ENCODE data around the gene N4BP2. TPM values are rescaled to one million over a fixed set of nuclear protein-coding genes. Genes with fewer than 3 reads are reported as not detected.

Gene N4BP2
- total RNA-seq, 1 experiment from 2014 or later: 7.0 TPM

DNA sequence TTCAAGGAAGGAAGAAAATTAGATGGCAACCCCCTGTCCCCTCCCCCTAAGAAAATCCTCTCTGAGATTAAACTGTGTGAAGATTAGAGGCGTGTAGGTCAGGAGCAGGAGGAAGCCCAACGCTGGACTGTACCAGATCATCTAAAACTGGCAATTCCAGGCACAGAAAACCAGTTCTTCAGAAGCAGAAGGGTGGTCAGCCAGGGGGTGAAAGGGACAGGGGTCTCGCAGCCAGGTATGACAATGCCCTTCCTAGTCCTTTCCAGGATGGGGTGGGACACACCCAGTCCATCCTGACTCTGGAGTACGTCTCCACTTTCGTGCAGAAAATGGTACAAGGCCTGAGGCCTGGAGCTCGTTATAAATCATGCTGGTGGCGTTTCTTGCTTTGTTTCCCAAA, 136.9 kb downstream of the N4BP2 start:
- H3K27ac ChIP-seq: no peak overlapping the region
- H3K4me3 ChIP-seq: no peak overlapping the region
- H3K4me1 ChIP-seq (replicated peaks): no peaks in the 10 kb centered on the region
- H3K27me3 ChIP-seq (replicated peaks): no peaks in the 10 kb centered on the region
- no peaks in the 10 kb centered on the region for H3K9me3 ChIP-seq (replicated peaks)
- DNase-seq (ENCODE audit: low read depth in 1 of 2, low spot score in 2 of 2): no peak
- no peaks in the 10 kb centered on the region for H3K36me3 ChIP-seq

GRCh38 chr4:40194602-40195161, 138.0 kb downstream of the N4BP2 start:
- H3K4me3 ChIP-seq: no peak overlapping the region
- no peak for DNase-seq (ENCODE audit: low read depth in 1 of 2, low spot score in 2 of 2)
- H3K27me3 ChIP-seq (replicated peaks): no peaks in the 10 kb centered on the region
- H3K4me1 ChIP-seq (replicated peaks): no peaks in the 10 kb centered on the region
- H3K9me3 ChIP-seq (replicated peaks): no peaks in the 10 kb centered on the region
- no peak overlapping the region for H3K27ac ChIP-seq
- H3K36me3 ChIP-seq: no peaks in the 10 kb centered on the region

DNA sequence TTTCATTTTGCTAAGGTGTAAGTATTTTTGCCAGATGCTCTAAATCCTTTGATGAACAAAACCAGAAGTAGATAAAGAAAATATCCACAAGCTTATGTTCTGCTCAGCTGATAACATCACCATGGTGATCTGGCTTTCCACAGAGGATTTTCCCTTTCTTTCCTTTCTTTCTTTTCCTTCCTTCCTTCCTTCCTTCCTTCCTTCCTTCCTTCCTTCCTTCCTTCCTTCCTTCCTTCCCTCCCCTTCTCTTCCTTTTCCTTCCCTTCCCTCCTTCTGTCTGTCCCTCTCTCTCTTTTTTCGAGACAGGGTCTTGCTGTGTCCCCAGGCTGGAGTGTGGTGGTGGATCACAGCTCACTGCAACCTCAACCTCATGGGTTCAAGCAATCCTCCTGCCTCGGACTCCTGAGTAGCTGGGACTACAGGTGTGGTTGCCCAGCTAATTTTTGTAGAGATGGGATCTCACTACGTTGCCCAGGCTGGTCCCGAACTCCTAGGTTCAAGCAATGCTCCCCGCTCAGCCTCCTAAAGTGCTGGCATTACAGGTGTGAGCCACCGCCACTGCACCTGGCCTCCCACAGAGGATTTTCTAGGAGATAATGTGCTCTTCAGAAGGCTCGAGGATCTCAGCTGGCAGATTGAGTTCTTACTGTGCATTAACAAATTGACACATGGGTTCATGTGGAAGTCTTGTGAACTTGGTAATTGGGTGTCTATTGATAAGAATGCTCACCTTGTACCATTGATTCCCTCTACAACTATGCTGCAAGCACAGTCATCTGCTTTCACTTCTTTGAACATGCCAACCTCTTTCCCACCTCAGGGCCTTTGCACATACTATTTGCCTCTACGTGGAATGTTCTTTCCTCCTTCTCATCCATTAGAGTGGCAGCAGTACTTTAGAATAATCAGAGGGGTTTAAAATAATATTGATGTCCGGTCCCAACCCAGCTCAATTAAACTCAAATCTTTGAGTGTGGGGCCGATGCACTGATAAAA, 138.8 kb downstream of the N4BP2 start:
- Histone ChIP-seq H3K4me1 (replicated peaks) (no peaks in the 10 kb centered on the region), H3K4me3 (no peak overlapping the region), H3K27ac (no peak overlapping the region), H3K36me3 (no peaks in the 10 kb centered on the region), H3K9me3 (replicated peaks) (no peaks in the 10 kb centered on the region), H3K27me3 (replicated peaks) (no peaks in the 10 kb centered on the region)
- no peak for DNase-seq (ENCODE audit: low read depth in 1 of 2, low spot score in 2 of 2)

GRCh38 chr4:40196272-40196671, 139.6 kb downstream of the N4BP2 start:
- no peak for DNase-seq (ENCODE audit: low read depth in 1 of 2, low spot score in 2 of 2)
- Histone ChIP-seq H3K27me3 (replicated peaks) (no peaks in the 10 kb centered on the region), H3K9me3 (replicated peaks) (no peaks in the 10 kb centered on the region), H3K4me3 (no peak overlapping the region), H3K27ac (no peak overlapping the region), H3K36me3 (no peaks in the 10 kb centered on the region), H3K4me1 (replicated peaks) (0 out of 2 replicates have a peak, but pooled peaks cover 5% of the 10 kb centered on the region)

DNA sequence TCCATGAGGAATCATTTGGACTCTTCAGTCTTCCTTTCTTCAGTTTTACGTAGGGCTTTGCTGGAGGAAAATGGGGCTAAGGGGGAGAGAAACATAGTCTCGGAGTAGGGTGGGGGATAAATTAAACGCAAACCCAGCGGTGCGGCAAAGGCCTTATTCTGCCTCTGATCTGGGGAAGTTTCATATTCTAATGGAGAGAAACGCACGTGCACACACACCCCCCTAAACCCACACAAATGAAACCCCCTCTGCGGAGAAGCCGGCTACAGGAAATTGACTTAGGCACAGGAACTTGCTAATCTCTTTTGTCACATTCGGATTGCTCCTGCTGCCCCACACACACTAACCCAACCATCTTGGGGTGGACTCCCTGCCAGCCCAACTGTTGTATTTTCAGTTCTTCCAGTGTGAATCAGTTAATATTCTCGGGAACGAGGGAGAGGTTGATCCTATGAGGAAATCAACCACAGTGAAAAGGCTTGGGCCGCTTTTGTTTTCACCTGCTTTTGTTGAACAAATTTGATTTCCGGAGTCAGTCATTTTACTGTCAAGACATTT, 140.2 kb downstream of the N4BP2 start, which contains the start of gene RHOH:
Gene RHOH, plus strand, starts transcription at position 308 of the 558 bp plus-strand sequence. CDS start 46,356 bp downstream, outside the sequence.
- H3K27ac ChIP-seq: no peak within 1 kb of the TSS
- H3K9me3 ChIP-seq (replicated peaks): no peaks in the 10 kb centered on the region
- H3K4me3 ChIP-seq: no peak within 1 kb of the TSS
- H3K36me3 ChIP-seq: no peaks in the 10 kb centered on the region
- no peak for DNase-seq (ENCODE audit: low read depth in 1 of 2, low spot score in 2 of 2)
- 0 out of 2 replicates have a peak, but pooled peaks cover 5% of the 10 kb centered on the region for H3K4me1 ChIP-seq (replicated peaks)
- no peaks in the 10 kb centered on the region for H3K27me3 ChIP-seq (replicated peaks)

DNA sequence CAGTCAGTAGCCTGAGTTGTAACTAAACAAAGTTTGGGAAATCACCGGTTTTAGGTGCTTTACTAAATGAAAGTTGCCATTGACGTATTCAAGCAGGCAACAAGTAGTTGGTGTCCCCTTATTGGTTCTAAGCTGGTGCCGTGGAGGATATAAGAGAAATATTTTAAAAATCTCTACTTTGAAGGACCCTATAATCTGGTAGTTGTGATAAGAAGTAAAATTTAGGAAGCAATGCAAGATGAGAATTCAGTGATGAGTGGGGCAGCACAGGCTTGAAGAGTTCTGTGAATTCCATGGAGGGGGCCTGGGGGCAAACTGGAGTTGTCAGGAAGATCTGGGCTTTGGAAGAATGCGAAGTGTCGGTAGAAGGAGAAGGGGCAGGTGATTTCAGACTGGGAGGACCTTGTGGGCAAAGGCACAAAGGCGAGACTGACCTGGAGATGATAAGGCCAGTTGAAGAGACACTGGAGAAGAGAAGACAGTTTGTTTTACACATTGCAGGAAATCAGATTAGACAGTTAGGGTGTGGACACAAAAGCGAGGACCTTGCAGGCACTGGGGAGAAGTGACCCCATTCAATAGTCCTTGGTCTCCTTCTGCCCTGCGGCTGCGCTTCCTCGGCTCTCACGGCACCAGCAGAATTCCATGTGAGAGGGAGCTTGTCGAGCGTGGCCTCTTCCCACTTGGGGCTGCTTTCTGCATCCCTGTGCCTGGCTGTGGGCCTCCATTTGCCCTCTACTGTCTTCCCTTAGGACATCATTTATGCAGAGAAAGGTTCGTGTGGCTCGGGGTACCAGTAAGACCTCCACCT, 141.4 kb downstream of the N4BP2 start:
- no peaks in the 10 kb centered on the region for H3K27me3 ChIP-seq (replicated peaks)

DNA sequence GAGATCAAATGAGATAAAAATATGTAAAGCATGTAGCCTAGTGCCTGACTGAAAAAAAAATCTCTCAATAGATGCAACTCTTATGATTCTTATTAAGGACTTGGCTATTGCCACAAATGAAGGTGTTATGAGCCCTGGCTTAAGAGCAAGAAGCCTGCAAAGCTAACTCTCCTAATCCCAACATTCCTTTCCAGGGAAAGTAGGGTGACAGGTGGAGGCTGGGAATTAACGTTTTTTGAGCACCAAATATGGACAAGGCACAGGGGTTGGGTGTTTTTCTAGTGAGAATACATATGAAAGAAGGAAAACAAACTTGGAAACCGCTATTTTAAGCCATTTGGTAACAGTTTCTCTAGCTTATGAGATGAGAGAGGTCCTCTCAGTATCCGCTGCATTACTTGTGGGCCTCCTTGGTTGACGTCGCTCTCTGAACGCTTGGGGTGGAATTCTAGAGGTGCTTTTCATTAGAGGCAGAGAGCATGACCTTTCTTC, 142.6 kb downstream of the N4BP2 start:
- no peaks in the 10 kb centered on the region for H3K36me3 ChIP-seq
- H3K9me3 ChIP-seq (replicated peaks): no peaks in the 10 kb centered on the region
- no peak overlapping the region for H3K27ac ChIP-seq
- no peak overlapping the region for H3K4me3 ChIP-seq
- no peaks in the 10 kb centered on the region for H3K27me3 ChIP-seq (replicated peaks)
- DNase-seq (ENCODE audit: low read depth in 1 of 2, low spot score in 2 of 2): no peak
- 0 out of 2 replicates have a peak, but pooled peaks cover 5% of the 10 kb centered on the region for H3K4me1 ChIP-seq (replicated peaks)

More for the DNA sequence above, 141.4 kb downstream of the N4BP2 start:
- no peak overlapping the region for H3K27ac ChIP-seq
- DNase-seq (ENCODE audit: low read depth in 1 of 2, low spot score in 2 of 2): no peak
- no peaks in the 10 kb centered on the region for H3K9me3 ChIP-seq (replicated peaks)
- no peak overlapping the region for H3K4me3 ChIP-seq
- H3K4me1 ChIP-seq (replicated peaks): 0 out of 2 replicates have a peak, but pooled peaks cover 5% of the 10 kb centered on the region
- H3K36me3 ChIP-seq: no peaks in the 10 kb centered on the region

DNA sequence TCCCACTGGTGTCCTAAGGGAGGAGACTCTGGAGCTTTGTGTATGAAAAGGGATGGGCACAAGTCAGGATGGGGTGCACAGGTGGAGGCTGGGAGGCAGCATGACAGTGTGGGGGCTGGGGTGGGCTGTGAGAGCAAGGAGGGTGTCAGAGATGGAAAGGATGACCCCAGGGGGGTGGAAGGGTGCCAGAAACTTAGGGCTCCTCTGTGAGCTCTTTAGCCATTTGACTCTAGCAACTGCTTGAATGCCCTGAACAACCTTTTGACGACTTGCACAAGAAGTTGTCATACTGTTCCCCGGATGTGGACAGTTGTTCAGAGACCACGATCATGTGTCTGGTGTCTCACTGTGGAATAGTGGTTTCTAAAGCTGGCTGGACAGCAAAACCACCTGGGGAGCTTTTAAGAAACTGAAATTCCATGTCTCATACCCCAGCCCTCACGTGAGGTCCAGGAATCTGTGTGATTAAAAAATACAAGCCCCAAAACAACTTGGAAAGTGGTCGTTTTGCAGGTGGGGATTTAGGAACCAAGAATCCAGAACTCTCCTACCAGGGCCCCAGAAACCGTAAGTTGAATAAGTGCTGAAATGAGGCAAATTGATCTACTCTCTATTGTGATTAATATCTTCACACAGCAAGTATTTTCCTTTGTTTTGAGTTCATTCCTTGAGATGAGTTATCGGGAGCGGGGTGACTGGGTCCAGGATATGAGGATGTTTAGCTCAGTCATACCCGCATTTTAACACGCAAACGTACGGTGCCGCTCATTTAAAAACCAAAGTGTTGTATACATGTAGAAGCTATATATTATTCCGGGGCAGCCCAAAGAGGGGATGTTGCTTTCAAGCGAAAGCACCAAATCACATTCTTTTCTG, 143.6 kb downstream of the N4BP2 start:
- H3K27ac ChIP-seq: no peak overlapping the region
- no peak for DNase-seq (ENCODE audit: low read depth in 1 of 2, low spot score in 2 of 2)
- no peaks in the 10 kb centered on the region for H3K27me3 ChIP-seq (replicated peaks)
- 0 out of 2 replicates have a peak, but pooled peaks cover 5% of the 10 kb centered on the region for H3K4me1 ChIP-seq (replicated peaks)
- H3K9me3 ChIP-seq (replicated peaks): no peaks in the 10 kb centered on the region
- H3K36me3 ChIP-seq: no peaks in the 10 kb centered on the region
- no peak overlapping the region for H3K4me3 ChIP-seq

DNA sequence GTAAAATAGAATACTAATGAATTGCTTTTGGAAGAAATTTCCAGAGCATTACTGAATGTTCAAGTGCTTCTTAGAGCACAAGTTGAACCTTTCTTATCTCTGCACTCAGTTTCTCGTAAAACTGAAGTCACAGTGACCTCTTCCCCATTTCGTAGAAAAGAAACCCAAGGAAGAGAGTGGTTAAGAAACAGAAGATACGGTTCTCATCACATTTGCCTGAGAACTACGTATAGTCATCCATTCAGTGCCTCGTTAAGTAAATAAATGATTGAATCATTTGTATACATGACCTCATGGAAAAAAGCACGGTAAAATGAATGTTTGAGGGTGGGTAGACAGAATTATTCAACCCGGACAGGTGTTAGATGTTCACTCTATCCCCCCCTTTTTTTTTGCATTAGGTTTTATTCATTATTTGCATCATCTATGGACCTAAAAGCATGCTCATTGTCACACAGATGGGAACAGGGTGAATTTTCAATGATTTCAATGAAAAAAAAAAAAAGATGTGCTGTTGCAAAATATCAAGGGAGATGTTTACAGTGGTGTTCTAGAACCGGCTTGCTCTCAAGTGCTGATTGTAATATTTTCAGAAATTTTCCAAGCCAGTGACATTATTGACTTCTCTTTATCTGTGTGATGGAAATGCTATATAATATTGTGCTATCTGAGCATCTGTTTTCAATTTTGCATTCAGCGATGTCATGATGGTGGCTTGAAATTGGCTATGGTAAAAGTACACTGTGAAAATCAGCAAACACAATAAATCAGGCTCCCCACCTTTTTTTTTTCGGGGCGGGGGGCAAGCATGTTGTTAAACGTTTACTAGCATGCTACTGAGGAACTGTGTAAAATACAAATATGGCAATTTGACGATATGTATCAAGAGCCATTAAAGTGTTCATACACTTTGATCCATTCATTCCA, 144.5 kb downstream of the N4BP2 start:
- H3K9me3 ChIP-seq (replicated peaks): no peaks in the 10 kb centered on the region
- DNase-seq (ENCODE audit: low read depth in 1 of 2, low spot score in 2 of 2): peak in 1 of 2 experiments; percentile 16
- 0 out of 2 replicates have a peak, but pooled peaks cover 5% of the 10 kb centered on the region for H3K4me1 ChIP-seq (replicated peaks)
- H3K27ac ChIP-seq: no peak overlapping the region
- H3K27me3 ChIP-seq (replicated peaks): no peaks in the 10 kb centered on the region
- H3K36me3 ChIP-seq: no peaks in the 10 kb centered on the region
- H3K4me3 ChIP-seq: no peak overlapping the region

DNA sequence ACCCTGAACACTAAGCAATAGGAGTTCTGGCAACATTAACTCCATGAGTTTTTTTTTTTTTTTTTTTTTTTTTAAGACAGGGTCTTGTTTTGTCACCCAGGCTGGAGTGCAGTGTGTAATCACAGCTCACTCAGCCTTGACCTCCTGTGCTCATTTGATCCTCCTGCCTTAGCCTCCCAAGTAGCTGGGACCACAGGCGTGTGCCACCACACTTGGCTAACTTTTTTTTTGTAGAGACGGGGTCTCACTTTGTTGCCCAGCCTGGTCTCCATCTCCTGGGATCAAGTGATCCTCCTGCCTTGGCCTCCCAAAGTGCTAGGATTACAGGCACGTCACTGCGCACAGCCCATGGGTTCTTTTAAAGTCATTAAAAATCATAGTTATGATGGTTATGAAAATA, 145.2 kb downstream of the N4BP2 start:
- H3K36me3 ChIP-seq: no peaks in the 10 kb centered on the region
- H3K9me3 ChIP-seq (replicated peaks): no peaks in the 10 kb centered on the region
- 0 out of 2 replicates have a peak, but pooled peaks cover 5% of the 10 kb centered on the region for H3K4me1 ChIP-seq (replicated peaks)
- no peaks in the 10 kb centered on the region for H3K27me3 ChIP-seq (replicated peaks)
- no peak overlapping the region for H3K4me3 ChIP-seq
- no peak overlapping the region for H3K27ac ChIP-seq
- DNase-seq (ENCODE audit: low read depth in 1 of 2, low spot score in 2 of 2): no peak

DNA sequence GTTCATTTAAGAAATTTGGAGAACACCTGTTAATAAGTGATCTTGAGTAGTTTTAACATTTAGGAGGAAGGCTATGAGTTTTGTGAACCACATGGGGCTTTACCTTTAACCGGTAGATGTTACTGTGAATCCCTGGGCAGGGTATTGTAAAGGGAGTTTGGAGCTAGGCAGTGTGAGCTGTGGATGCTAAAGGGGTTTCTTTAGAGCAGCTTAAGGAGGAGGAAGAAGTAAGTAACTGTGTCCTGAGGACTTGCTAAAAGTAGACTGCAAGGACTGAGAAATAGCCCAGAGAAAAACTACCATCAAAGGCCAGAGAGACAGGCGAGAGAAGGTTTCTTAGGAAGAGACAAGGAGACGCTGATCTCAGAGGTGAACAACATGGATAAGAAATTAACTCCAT, 145.8 kb downstream of the N4BP2 start:
- DNase-seq (ENCODE audit: low read depth in 1 of 2, low spot score in 2 of 2): no peak
- Histone ChIP-seq H3K27me3 (replicated peaks) (no peaks in the 10 kb centered on the region), H3K9me3 (replicated peaks) (no peaks in the 10 kb centered on the region), H3K4me3 (no peak overlapping the region), H3K27ac (no peak overlapping the region), H3K4me1 (replicated peaks) (0 out of 2 replicates have a peak, but pooled peaks cover 5% of the 10 kb centered on the region), H3K36me3 (no peaks in the 10 kb centered on the region)

Data from SJSA1 (cell line).